H9 (cell line): ENCODE results near the gene CNTN2. TPM values are rescaled to one million over a fixed set of nuclear protein-coding genes. Genes with fewer than 3 reads are reported as not detected.

ENCODE experiments used
- DNase-seq: peaks from one replicate; pipeline ENCODE4 v3.0.0-alpha.2; 2017
- H2AFZ ChIP-seq: one replicate; pipeline ENCODE4 v1.6.1; 2013; ENCODE audit warnings: mild to moderate bottlenecking, low read length, control low read depth, moderate library complexity
- H2AK5ac ChIP-seq: 2 replicates; pipeline ENCODE4 v1.6.1; 2013; ENCODE audit warnings: low read length, control low read depth, mixed read lengths; ENCODE audit not compliant: insufficient read length
- H2BK120ac ChIP-seq: one replicate; pipeline ENCODE4 v1.6.1; 2013; ENCODE audit warnings: low read depth, mild to moderate bottlenecking, low read length, control low read depth, inconsistent platforms; ENCODE audit not compliant: poor library complexity, severe bottlenecking
- H2BK12ac ChIP-seq: 2 replicates; pipeline ENCODE4 v1.6.1; 2013; ENCODE audit warnings: low read length, control low read depth, mixed read lengths, low read depth; ENCODE audit not compliant: insufficient read length
- H2BK15ac ChIP-seq: 2 replicates; pipeline ENCODE4 v1.6.1; 2013; ENCODE audit warnings: low read depth, low read length, control low read depth
- H2BK20ac ChIP-seq: one replicate; pipeline ENCODE4 v1.6.1; 2013; ENCODE audit warnings: low read depth, mild to moderate bottlenecking, low read length, control low read depth, inconsistent platforms; ENCODE audit not compliant: poor library complexity, severe bottlenecking
- H2BK5ac ChIP-seq: 2 replicates; pipeline ENCODE4 v1.6.1; 2013; ENCODE audit warnings: low read length, control low read depth, mixed read lengths; ENCODE audit not compliant: insufficient read length
- H3K14ac ChIP-seq: 2 replicates; pipeline ENCODE4 v1.6.1; 2013; ENCODE audit warnings: low read length, control low read depth; ENCODE audit not compliant: insufficient read depth
- H3K18ac ChIP-seq: 2 replicates; pipeline ENCODE4 v1.6.1; 2013; ENCODE audit warnings: low read depth, mild to moderate bottlenecking, mixed read lengths, low read length, control low read depth; ENCODE audit not compliant: insufficient read length
- H3K23ac ChIP-seq: 2 replicates; pipeline ENCODE4 v1.6.1; 2013; ENCODE audit warnings: low read length, control low read depth, mixed read lengths, low read depth; ENCODE audit not compliant: insufficient read length
- H3K23me2 ChIP-seq: 2 replicates; pipeline ENCODE4 v1.6.1; 2013; ENCODE audit warnings: low read depth, mild to moderate bottlenecking, mixed read lengths, low read length, control low read depth; ENCODE audit not compliant: insufficient read length, poor library complexity, severe bottlenecking
- H3K27ac ChIP-seq: 2 replicates; pipeline ENCODE4 v1.5.1; 2013; ENCODE audit warnings: low read length, control low read depth, mixed read lengths, low read depth; ENCODE audit not compliant: insufficient read length
- H3K27me3 ChIP-seq: 2 replicates; pipeline ENCODE4 v1.6.1; 2013; ENCODE audit warnings: low read length, control low read depth, inconsistent platforms; ENCODE audit not compliant: insufficient read depth
- H3K4ac ChIP-seq: 2 replicates; pipeline ENCODE4 v1.6.1; 2013; ENCODE audit warnings: low read depth, mild to moderate bottlenecking, control low read depth, inconsistent platforms, low read length, moderate library complexity
- H3K4me1 ChIP-seq: 2 replicates; pipeline ENCODE4 v1.6.1; 2013; ENCODE audit warnings: low read length, control low read depth, inconsistent platforms; ENCODE audit not compliant: insufficient read depth
- H3K4me2 ChIP-seq: 2 replicates; pipeline ENCODE4 v1.6.1; 2013; ENCODE audit warnings: low read length, control low read depth, mixed read lengths; ENCODE audit not compliant: insufficient read length, insufficient read depth
- H3K56ac ChIP-seq: 2 replicates; pipeline ENCODE4 v1.6.1; 2013; ENCODE audit warnings: low read depth, mild to moderate bottlenecking, mixed read lengths, low read length, control low read depth; ENCODE audit not compliant: insufficient read length
- H3K79me1 ChIP-seq: 2 replicates; pipeline ENCODE4 v1.6.1; 2013; ENCODE audit warnings: low read depth, mild to moderate bottlenecking, moderate library complexity, low read length, control low read depth, inconsistent platforms; ENCODE audit not compliant: insufficient read depth, poor library complexity, severe bottlenecking
- H3K79me2 ChIP-seq: 2 replicates; pipeline ENCODE4 v1.6.1; 2013; ENCODE audit warnings: low read length, control low read depth, inconsistent platforms; ENCODE audit not compliant: insufficient read depth
- H3K9ac ChIP-seq: 2 replicates; pipeline ENCODE4 v1.6.1; 2013; ENCODE audit warnings: low read length, control low read depth, mixed read lengths; ENCODE audit not compliant: insufficient read length; ENCODE audit errors: extremely low read depth
- H3K9me3 ChIP-seq: one replicate; pipeline ENCODE4 v1.6.1; 2013; ENCODE audit warnings: low read depth, low read length, inconsistent platforms; ENCODE audit not compliant: control insufficient read depth
- H3T11ph ChIP-seq: one replicate; pipeline ENCODE4 v1.6.1; 2013; ENCODE audit warnings: mild to moderate bottlenecking, low read length, control low read depth, inconsistent platforms
- H4K20me1 ChIP-seq: one replicate; pipeline ENCODE4 v1.6.1; 2013; ENCODE audit not compliant: control insufficient read depth, insufficient read length, insufficient read depth
- H4K5ac ChIP-seq: 2 replicates; pipeline ENCODE4 v1.6.1; 2013; ENCODE audit warnings: low read depth, mild to moderate bottlenecking, mixed read lengths, low read length, control low read depth; ENCODE audit not compliant: insufficient read length
- H4K8ac ChIP-seq: replicated peaks from 2 replicates; pipeline ENCODE4 v1.6.1; 2013; ENCODE audit warnings: low read length, control low read depth, mixed read lengths, low read depth; ENCODE audit not compliant: insufficient read length
- H4K91ac ChIP-seq: 2 replicates; pipeline ENCODE4 v1.6.1; 2013; ENCODE audit warnings: low read depth, mild to moderate bottlenecking, moderate library complexity, mixed read lengths, low read length, control low read depth; ENCODE audit not compliant: insufficient read length
- H3K27ac Mint-ChIP-seq, 3 experiments: 2 replicates in 2 of 3; 3 replicates in 1 of 3; pipeline ENCODE4 v1.8.0; 2020 to 2021; ENCODE audit warnings: mixed read lengths in 3 of 3, mild to moderate bottlenecking in 1 of 3, moderate library complexity in 1 of 3
- H3K27me3 Mint-ChIP-seq: 2 replicates; pipeline ENCODE4 v1.8.0; 2021; ENCODE audit warnings: low read depth, mild to moderate bottlenecking, moderate library complexity, mixed read lengths
- H3K36me3 Mint-ChIP-seq, 3 experiments: 2 replicates in 2 of 3; 3 replicates in 1 of 3; pipeline ENCODE4 v1.8.0; 2020 to 2021; ENCODE audit warnings: low read depth in 3 of 3, mixed read lengths in 3 of 3; ENCODE audit not compliant: insufficient read depth in 1 of 3
- H3K4me1 Mint-ChIP-seq, 2 experiments: 2 replicates each; pipeline ENCODE4 v1.8.0; 2020; ENCODE audit warnings: mixed read lengths in 2 of 2
- H3K4me3 Mint-ChIP-seq, 2 experiments: 2 replicates in 1 of 2; 3 replicates in 1 of 2; pipeline ENCODE4 v1.8.0; 2020 to 2021; ENCODE audit warnings: mild to moderate bottlenecking in 2 of 2, mixed read lengths in 2 of 2, moderate library complexity in 1 of 2
- H3K9me3 Mint-ChIP-seq, 2 experiments: 2 replicates in 1 of 2; 3 replicates in 1 of 2; pipeline ENCODE4 v1.8.0; 2020; ENCODE audit warnings: mild to moderate bottlenecking in 2 of 2, mixed read lengths in 2 of 2, moderate library complexity in 1 of 2
- CTCF ChIP-seq: fragments of 200-600 bp; sonication (generic); conservative IDR thresholded peaks from 3 replicates; pipeline ENCODE4 v1.8.0; 2021; ENCODE audit warnings: antibody characterized with exemption, mild to moderate bottlenecking
- WGBS: extraction: QIAGEN DNeasy Blood & Tissue Kit; methylation state at CpG from one replicate; pipeline ENCODE4 v1.1.7; 2013; ENCODE audit warnings: missing lambda C conversion rate, low lambda C conversion rate, mixed read lengths; ENCODE audit not compliant: insufficient read length; ENCODE audit errors: extremely low coverage; 5-methylcytosine and 5-hydroxymethylcytosine counted together
- total RNA-seq: library from RNA; stranded (reverse); gene quantifications from 2 replicates; pipeline ENCODE4 v1.2.1, GENCODE V29; 2021

Gene CNTN2
- total RNA-seq, 1 experiment from 2014 or later = 0.42 TPM

- no peak overlapping the region for H2AFZ ChIP-seq
- H3K23me2 ChIP-seq = no peaks in the 10 kb centered on the region
- no peak overlapping the region for H2AK5ac ChIP-seq
- no peaks in the 10 kb centered on the region for H3K9me3 ChIP-seq
- H3K9me3 Mint-ChIP-seq = no peaks in the 10 kb centered on the region
- no peak for TF ChIP-seq CTCF
- H2BK12ac ChIP-seq = no peak overlapping the region
- no peaks in the 10 kb centered on the region for H3K79me1 ChIP-seq
- H3K4me2 ChIP-seq = no peak overlapping the region
- H3K27ac Mint-ChIP-seq = peak overlapping the region in 1 of 3 experiments; percentile 63; a peak in 1 of 7 replicates
- no peaks in the 10 kb centered on the region; a peak in 2 of 4 replicates for H3K4me1 Mint-ChIP-seq
- H3K56ac ChIP-seq = no peak overlapping the region
- H3T11ph ChIP-seq = no peak overlapping the region
- no peaks in the 10 kb centered on the region for H4K20me1 ChIP-seq
- H2BK20ac ChIP-seq = no peak overlapping the region
- no peak overlapping the region for H3K27ac ChIP-seq
- no peak overlapping the region for H3K4me3 Mint-ChIP-seq
- no peak overlapping the region for H3K23ac ChIP-seq
- H3K18ac ChIP-seq = no peak overlapping the region
- no peak overlapping the region for H4K5ac ChIP-seq
- H3K36me3 Mint-ChIP-seq = no peaks in the 10 kb centered on the region
- H3K79me2 ChIP-seq = no peaks in the 10 kb centered on the region
- H3K4me1 ChIP-seq = no peaks in the 10 kb centered on the region
- H3K4ac ChIP-seq = no peak overlapping the region
- no peaks in the 10 kb centered on the region; the same call in 1 of the 2 replicates for H3K27me3 Mint-ChIP-seq
- H3K27me3 ChIP-seq = no peaks in the 10 kb centered on the region
- no peak overlapping the region for H4K8ac ChIP-seq
- H2BK120ac ChIP-seq = no peak overlapping the region
- H3K9ac ChIP-seq = no peak overlapping the region
- H2BK5ac ChIP-seq = no peak overlapping the region
- WGBS = no CpG with 5 or more reads among the region's 8 CpGs
- H3K14ac ChIP-seq = no peak overlapping the region
- no peak overlapping the region for H2BK15ac ChIP-seq
- no peak overlapping the region for H4K91ac ChIP-seq
- no peak for DNase-seq
These were observed 29.9 kb downstream of the CNTN2 start for GRCh38 chr1:205072881-205073280.
